K562 (cell line): Measurements from ENCODE around the gene CD302. TPM values are rescaled to one million over a fixed set of nuclear protein-coding genes. Genes with fewer than 3 reads are reported as not detected.

ENCODE experiments used
- ATAC-seq: fragments of 200-7000 bp; cut with Tn5 transposase; 3 replicates; pipeline ENCODE4 v1.9.1; 2020; ENCODE audit warnings: moderate library complexity
- BruUV-seq: library from RNA; stranded (reverse); fragments of 400-500 nt; replicated peaks from 2 replicates; lab custom pipeline; 2021; lab: Mats Ljungman, UMichigan
- CTCF ChIA-PET: fragments of 300-600 bp; formaldehyde crosslinking; extraction: SDS; loops from one replicate; lab custom pipeline; 2021; ENCODE audit warnings: low intra/inter-chr PET ratio; lab: Yijun Ruan, JAX
- POLR2A ChIA-PET: fragments of 300-600, 350-650 bp; sonication (Branson Sonifier 250); formaldehyde crosslinking; extraction: SDS; loops from one replicate; lab custom pipeline; 2021; ENCODE audit warnings: antibody characterized with exemption, inconsistent platforms; lab: Yijun Ruan, JAX
- DNase-seq, 4 experiments: peaks; one replicate each; pipeline versions ENCODE4 v3.0.0 to v3.0.0-alpha.2; 2011 to 2018; ENCODE audit warnings: low spot score in 3 of 4, mixed read lengths in 3 of 4; ENCODE audit errors: extremely low read depth in 1 of 4
- FAIRE-seq: peaks from 2 replicates; lab custom pipeline; 2011; peaks lifted over from hg19 to GRCh38; lab: Jason Lieb, UNC
- H2AFZ ChIP-seq: 2 replicates; pipeline ENCODE4 v1.6.0; 2011; ENCODE audit warnings: low read depth, low read length, control low read depth, inconsistent platforms
- H3K27ac ChIP-seq: fragments of 200-600 bp; 3 replicates; pipeline ENCODE4 v1.8.0; 2011; ENCODE audit warnings: low read depth, mild to moderate bottlenecking, control low read depth, inconsistent platforms, low read length, moderate library complexity, mixed read lengths; ENCODE audit errors: extremely low read depth
- H3K27me3 ChIP-seq, 2 experiments: fragments of 300-600 bp in 1 of 2; 2 replicates in 1 of 2; 3 replicates in 1 of 2; pipeline versions ENCODE4 v1.6.0 to v1.8.0; 2011; ENCODE audit warnings: inconsistent platforms in 2 of 2, low read length in 2 of 2, mild to moderate bottlenecking in 1 of 2, mixed read lengths in 1 of 2, moderate library complexity in 1 of 2; ENCODE audit not compliant: control insufficient read depth in 2 of 2, insufficient read depth in 2 of 2
- H3K36me3 ChIP-seq: fragments of 300-600 bp; 3 replicates; pipeline ENCODE4 v1.8.0; 2011; ENCODE audit warnings: mild to moderate bottlenecking, low read length, inconsistent platforms; ENCODE audit not compliant: control insufficient read depth, insufficient read depth
- H3K4me1 ChIP-seq, 2 experiments: fragments of 200-600 bp in 1 of 2; replicated peaks in 1 of 2; 2 replicates in 1 of 2; 3 replicates in 1 of 2; pipeline versions ENCODE4 v1.5.1 to v1.8.0; 2011; ENCODE audit warnings: inconsistent platforms in 2 of 2, low read length in 2 of 2, mild to moderate bottlenecking in 1 of 2, mixed read lengths in 1 of 2, moderate library complexity in 1 of 2; ENCODE audit not compliant: control insufficient read depth in 2 of 2, insufficient read depth in 2 of 2
- H3K4me2 ChIP-seq: 2 replicates; pipeline ENCODE4 v1.6.1; 2011; ENCODE audit warnings: low read length, control low read depth, inconsistent platforms, mixed read lengths; ENCODE audit not compliant: insufficient read depth
- H3K4me3 ChIP-seq: fragments of 200-600 bp; sonication (generic), shearing (Covaris generic); 2 replicates; pipeline ENCODE4 v1.5.1; 2016; ENCODE audit warnings: control low read depth, inconsistent platforms
- H3K79me2 ChIP-seq: fragments of 200-600 bp; 3 replicates; pipeline ENCODE4 v1.8.0; 2011; ENCODE audit warnings: low read length, inconsistent platforms; ENCODE audit not compliant: control insufficient read depth, insufficient read depth
- H3K9ac ChIP-seq, 2 experiments: 2 replicates each; pipeline versions ENCODE4 v1.6.0 to v1.6.1; 2011; ENCODE audit warnings: low read depth in 2 of 2, low read length in 2 of 2, control low read depth in 1 of 2, inconsistent platforms in 1 of 2, mild to moderate bottlenecking in 1 of 2, mixed read lengths in 1 of 2; ENCODE audit not compliant: insufficient read depth in 1 of 2
- H3K9me1 ChIP-seq: one replicate; pipeline ENCODE4 v1.6.0; 2011; ENCODE audit warnings: inconsistent platforms, mild to moderate bottlenecking, low read length, moderate library complexity; ENCODE audit not compliant: control insufficient read depth, insufficient read depth
- H3K9me3 ChIP-seq: replicated peaks from 2 replicates; pipeline ENCODE4 v1.5.1; 2011; ENCODE audit warnings: low read depth, low read length, inconsistent platforms; ENCODE audit not compliant: control insufficient read depth, insufficient read depth
- H4K20me1 ChIP-seq: replicated peaks from 2 replicates; pipeline ENCODE4 v1.6.1; 2011; ENCODE audit warnings: low read length, inconsistent platforms, mixed read lengths; ENCODE audit not compliant: control insufficient read depth, insufficient read depth
- BACH1 ChIP-seq: fragments of 200-800 bp; sonication (Bioruptor generic); IDR thresholded peaks from 2 replicates; pipeline ENCODE4 v1.6.1; 2016; ENCODE audit warnings: missing genetic modification characterization, missing compliant biosample characterization
- E2F4 ChIP-seq: sonication (generic); formaldehyde crosslinking; IDR thresholded peaks from 2 replicates; pipeline ENCODE4 v1.8.0; 2022; ENCODE audit warnings: mild to moderate bottlenecking, low read depth, missing genetic modification reagents
- IRF2 ChIP-seq: sonication (generic); formaldehyde crosslinking; IDR thresholded peaks from 2 replicates; pipeline ENCODE4 v1.8.1; 2022; ENCODE audit warnings: mild to moderate bottlenecking, missing genetic modification reagents
- SIX5 ChIP-seq, 2 experiments: IDR thresholded peaks; 2 replicates each; pipeline ENCODE4 v1.6.1; 2011; ENCODE audit warnings: low read length in 2 of 2, borderline replicate concordance in 1 of 2, low read depth in 1 of 2, mild to moderate bottlenecking in 1 of 2, moderate library complexity in 1 of 2; ENCODE audit not compliant: insufficient read depth in 1 of 2
- TBP ChIP-seq: optimal IDR thresholded peaks from 2 replicates; pipeline ENCODE3; 2011; ENCODE audit warnings: low read depth, low read length, improper control_type of control experiment
- TCF7 ChIP-seq: sonication (generic); IDR thresholded peaks from 2 replicates; pipeline ENCODE4 v1.6.1; 2016; ENCODE audit warnings: antibody characterized with exemption, borderline replicate concordance
- ZNF253 ChIP-seq: fragments of 250-450 bp; sonication (Bioruptor Pico); conservative IDR thresholded peaks from 2 replicates; pipeline ENCODE4 v1.6.1; 2021; ENCODE audit warnings: mild to moderate bottlenecking
- ZNF354B ChIP-seq: fragments of 250-450 bp; sonication (Bioruptor Pico); IDR thresholded peaks from 2 replicates; pipeline ENCODE4 v1.4.0; 2020
- ZNF431 ChIP-seq: sonication (generic); formaldehyde crosslinking; IDR thresholded peaks from 2 replicates; pipeline ENCODE4 v1.8.0; 2022; ENCODE audit warnings: mild to moderate bottlenecking, missing genetic modification reagents
- ZNF507 ChIP-seq: conservative IDR thresholded peaks from 2 replicates; pipeline ENCODE4 v1.6.1; 2017; ENCODE audit warnings: missing genetic modification characterization, missing compliant biosample characterization
- WGBS: fragments of 100-300 bp; shearing (Covaris generic); methylation state at CpG from one replicate; pipeline ENCODE4 v1.1.6; 2016; ENCODE audit warnings: low coverage, mixed read lengths; ENCODE audit not compliant: insufficient coverage; ENCODE audit errors: missing lambda C conversion rate; 5-methylcytosine and 5-hydroxymethylcytosine counted together
- in situ Hi-C: fragments of 300-500 bp; cut with MboI; formaldehyde crosslinking; loops from 4 replicates; pipeline ENCODE4 v1.15.0; 2018; ENCODE audit warnings: inconsistent platforms, mixed read lengths
- intact Hi-C: fragments of 100-400 bp; cut with micrococcal nuclease; formaldehyde crosslinking; loops from 2 replicates; pipeline ENCODE4 v1.14.2; 2022
- polyA plus RNA-seq, 8 experiments: library from polyadenylated mRNA; depleted of rRNA in 4 of 8; stranded (reverse) in 5 of 8; unstranded in 3 of 8; fragments of >200 nt; fragmentation: Nextera tagmentation in 2 of 8; fragmentation: Illumina TruSeq in 1 of 8; extraction: Ambion mirVana in 2 of 8; extraction: Trizol in 1 of 8; gene quantifications; 2 replicates each; pipeline versions ENCODE4 v1.2.1 to v1.2.3, GENCODE V29; 2011 to 2014; ENCODE audit warnings: inconsistent platforms in 1 of 8, missing spikeins in 1 of 8
- total RNA-seq, 7 experiments: library from RNA; depleted of rRNA in 6 of 7; stranded (reverse); fragments of >200 nt in 6 of 7; fragmentation: Illumina TruSeq in 2 of 7; extraction: Trizol in 2 of 7; gene quantifications; 2 replicates each; pipeline versions ENCODE4 v1.2.1 to v1.2.3, GENCODE V29; 2011 to 2021; ENCODE audit warnings: low replicate concordance in 1 of 7
- TF ChIP-seq, protein P1 (sequence below): IDR thresholded peaks from 2 replicates; pipeline ENCODE4 v1.6.1; 2016; ENCODE audit warnings: missing genetic modification characterization, missing compliant biosample characterization
- TF ChIP-seq, protein P2 (sequence below): sonication (generic); formaldehyde crosslinking; IDR thresholded peaks from 2 replicates; pipeline ENCODE4 v1.8.0; 2023; ENCODE audit warnings: missing genetic modification reagents, mild to moderate bottlenecking, borderline replicate concordance

The CD302 gene
- total and polyA plus RNA-seq, 9 of the 15 experiments (the other 6 are each of a cell fraction or from before 2014, with no cell fraction given) = 0.03 to 0.07 (median 0.04) TPM; not detected in 5

GRCh38 chr2:159808032-159808425, 10.0 kb upstream of the CD302 start:
- H3K36me3 ChIP-seq = no peaks in the 10 kb centered on the region
- BruUV-seq = no TSS peak
- H3K9me1 ChIP-seq = no peaks in the 10 kb centered on the region
- WGBS = under 1% methylated on average over 5 of the region's 5 CpGs
- no peaks in the 10 kb centered on the region for H4K20me1 ChIP-seq
- no peak overlapping the region for H3K9ac ChIP-seq
- intact Hi-C loops = loop anchor here (5.0 kb wide), 5 partner anchors 96 to 906 kb away; partner anchors contain the start of gene MARCHF7
- H3K9me3 ChIP-seq = no peaks in the 10 kb centered on the region
- CTCF ChIA-PET = interaction anchor here (0.8 kb wide), 2 partner anchors 16 to 250 kb away, joined by 4 to 5 read pairs; no protein-coding TSS in a partner anchor
- peaks cover 0 to 6% of the 10 kb centered on the region in 2 experiments; a peak in 2 of 5 replicates for H3K27me3 ChIP-seq
- no peaks in the 10 kb centered on the region for H3K4me1 ChIP-seq
- ATAC-seq = no peak
- TF ChIP-seq, protein P1, sequence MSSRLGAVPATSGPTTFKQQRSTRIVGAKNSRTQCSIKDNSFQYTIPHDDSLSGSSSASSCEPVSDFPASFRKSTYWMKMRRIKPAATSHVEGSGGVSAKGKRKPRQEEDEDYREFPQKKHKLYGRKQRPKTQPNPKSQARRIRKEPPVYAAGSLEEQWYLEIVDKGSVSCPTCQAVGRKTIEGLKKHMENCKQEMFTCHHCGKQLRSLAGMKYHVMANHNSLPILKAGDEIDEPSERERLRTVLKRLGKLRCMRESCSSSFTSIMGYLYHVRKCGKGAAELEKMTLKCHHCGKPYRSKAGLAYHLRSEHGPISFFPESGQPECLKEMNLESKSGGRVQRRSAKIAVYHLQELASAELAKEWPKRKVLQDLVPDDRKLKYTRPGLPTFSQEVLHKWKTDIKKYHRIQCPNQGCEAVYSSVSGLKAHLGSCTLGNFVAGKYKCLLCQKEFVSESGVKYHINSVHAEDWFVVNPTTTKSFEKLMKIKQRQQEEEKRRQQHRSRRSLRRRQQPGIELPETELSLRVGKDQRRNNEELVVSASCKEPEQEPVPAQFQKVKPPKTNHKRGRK (tag) = no peak
- TF ChIP-seq ZNF431 (CRISPR knock-in tag) (no peak), ZNF354B (CRISPR knock-in tag) (no peak), SIX5 (IDR thresholded peaks at IDR 0.05; ENCODE audit: borderline replicate concordance in 1 of 2, insufficient read depth in 1 of 2, low read depth in 1 of 2, low read length in 2 of 2) (no peak), IRF2 (CRISPR knock-in tag) (no peak), E2F4 (no peak), TCF7 (no peak), ZNF253 (CRISPR knock-in tag) (no peak), BACH1 (tag) (no peak), TBP (no peak), ZNF507 (no peak)
- TF ChIP-seq, protein P2, sequence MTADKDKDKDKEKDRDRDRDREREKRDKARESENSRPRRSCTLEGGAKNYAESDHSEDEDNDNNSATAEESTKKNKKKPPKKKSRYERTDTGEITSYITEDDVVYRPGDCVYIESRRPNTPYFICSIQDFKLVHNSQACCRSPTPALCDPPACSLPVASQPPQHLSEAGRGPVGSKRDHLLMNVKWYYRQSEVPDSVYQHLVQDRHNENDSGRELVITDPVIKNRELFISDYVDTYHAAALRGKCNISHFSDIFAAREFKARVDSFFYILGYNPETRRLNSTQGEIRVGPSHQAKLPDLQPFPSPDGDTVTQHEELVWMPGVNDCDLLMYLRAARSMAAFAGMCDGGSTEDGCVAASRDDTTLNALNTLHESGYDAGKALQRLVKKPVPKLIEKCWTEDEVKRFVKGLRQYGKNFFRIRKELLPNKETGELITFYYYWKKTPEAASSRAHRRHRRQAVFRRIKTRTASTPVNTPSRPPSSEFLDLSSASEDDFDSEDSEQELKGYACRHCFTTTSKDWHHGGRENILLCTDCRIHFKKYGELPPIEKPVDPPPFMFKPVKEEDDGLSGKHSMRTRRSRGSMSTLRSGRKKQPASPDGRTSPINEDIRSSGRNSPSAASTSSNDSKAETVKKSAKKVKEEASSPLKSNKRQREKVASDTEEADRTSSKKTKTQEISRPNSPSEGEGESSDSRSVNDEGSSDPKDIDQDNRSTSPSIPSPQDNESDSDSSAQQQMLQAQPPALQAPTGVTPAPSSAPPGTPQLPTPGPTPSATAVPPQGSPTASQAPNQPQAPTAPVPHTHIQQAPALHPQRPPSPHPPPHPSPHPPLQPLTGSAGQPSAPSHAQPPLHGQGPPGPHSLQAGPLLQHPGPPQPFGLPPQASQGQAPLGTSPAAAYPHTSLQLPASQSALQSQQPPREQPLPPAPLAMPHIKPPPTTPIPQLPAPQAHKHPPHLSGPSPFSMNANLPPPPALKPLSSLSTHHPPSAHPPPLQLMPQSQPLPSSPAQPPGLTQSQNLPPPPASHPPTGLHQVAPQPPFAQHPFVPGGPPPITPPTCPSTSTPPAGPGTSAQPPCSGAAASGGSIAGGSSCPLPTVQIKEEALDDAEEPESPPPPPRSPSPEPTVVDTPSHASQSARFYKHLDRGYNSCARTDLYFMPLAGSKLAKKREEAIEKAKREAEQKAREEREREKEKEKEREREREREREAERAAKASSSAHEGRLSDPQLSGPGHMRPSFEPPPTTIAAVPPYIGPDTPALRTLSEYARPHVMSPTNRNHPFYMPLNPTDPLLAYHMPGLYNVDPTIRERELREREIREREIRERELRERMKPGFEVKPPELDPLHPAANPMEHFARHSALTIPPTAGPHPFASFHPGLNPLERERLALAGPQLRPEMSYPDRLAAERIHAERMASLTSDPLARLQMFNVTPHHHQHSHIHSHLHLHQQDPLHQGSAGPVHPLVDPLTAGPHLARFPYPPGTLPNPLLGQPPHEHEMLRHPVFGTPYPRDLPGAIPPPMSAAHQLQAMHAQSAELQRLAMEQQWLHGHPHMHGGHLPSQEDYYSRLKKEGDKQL = no peak
- TF ChIP-seq, all 486 proteins: peak for 0
- H2AFZ ChIP-seq = no peak overlapping the region
- POLR2A ChIA-PET = interaction anchor here (0.8 kb wide), 1 partner anchor 363 kb away, joined by 4 read pairs; no protein-coding TSS in a partner anchor
- H3K79me2 ChIP-seq = no peaks in the 10 kb centered on the region
- H3K27ac ChIP-seq = no peak overlapping the region
- in situ Hi-C loops = loop anchor here (25.0 kb wide), 1 partner anchor 896 kb away; no protein-coding TSS in a partner anchor
- DNase-seq (no peak), FAIRE-seq (no peak)
- H3K4me3 ChIP-seq = no peak overlapping the region
- H3K4me2 ChIP-seq = no peak overlapping the region
